Stimulated activated CD4-positive, alpha-beta T cell treated with anti-CD3 and anti-CD28 coated beads, Interleukin-15, amount 100 ng/mL, for 1 hour (primary cell): Measurements from ENCODE around the gene AGPAT1.
"Not testable (repeated sequence)": the region's sequence is repeated elsewhere in the genome, so short reads cannot be mapped to it uniquely, and the experiment has no call there.

Source experiments
- DNase-seq, 2 donors: peaks; one replicate each; pipeline ENCODE4 v3.0.0-alpha.2; 2020; ENCODE audit warnings: low read depth in 1 of 2, low spot score in 1 of 2

AGPAT1 gene, protein sequence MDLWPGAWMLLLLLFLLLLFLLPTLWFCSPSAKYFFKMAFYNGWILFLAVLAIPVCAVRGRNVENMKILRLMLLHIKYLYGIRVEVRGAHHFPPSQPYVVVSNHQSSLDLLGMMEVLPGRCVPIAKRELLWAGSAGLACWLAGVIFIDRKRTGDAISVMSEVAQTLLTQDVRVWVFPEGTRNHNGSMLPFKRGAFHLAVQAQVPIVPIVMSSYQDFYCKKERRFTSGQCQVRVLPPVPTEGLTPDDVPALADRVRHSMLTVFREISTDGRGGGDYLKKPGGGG

DNA sequence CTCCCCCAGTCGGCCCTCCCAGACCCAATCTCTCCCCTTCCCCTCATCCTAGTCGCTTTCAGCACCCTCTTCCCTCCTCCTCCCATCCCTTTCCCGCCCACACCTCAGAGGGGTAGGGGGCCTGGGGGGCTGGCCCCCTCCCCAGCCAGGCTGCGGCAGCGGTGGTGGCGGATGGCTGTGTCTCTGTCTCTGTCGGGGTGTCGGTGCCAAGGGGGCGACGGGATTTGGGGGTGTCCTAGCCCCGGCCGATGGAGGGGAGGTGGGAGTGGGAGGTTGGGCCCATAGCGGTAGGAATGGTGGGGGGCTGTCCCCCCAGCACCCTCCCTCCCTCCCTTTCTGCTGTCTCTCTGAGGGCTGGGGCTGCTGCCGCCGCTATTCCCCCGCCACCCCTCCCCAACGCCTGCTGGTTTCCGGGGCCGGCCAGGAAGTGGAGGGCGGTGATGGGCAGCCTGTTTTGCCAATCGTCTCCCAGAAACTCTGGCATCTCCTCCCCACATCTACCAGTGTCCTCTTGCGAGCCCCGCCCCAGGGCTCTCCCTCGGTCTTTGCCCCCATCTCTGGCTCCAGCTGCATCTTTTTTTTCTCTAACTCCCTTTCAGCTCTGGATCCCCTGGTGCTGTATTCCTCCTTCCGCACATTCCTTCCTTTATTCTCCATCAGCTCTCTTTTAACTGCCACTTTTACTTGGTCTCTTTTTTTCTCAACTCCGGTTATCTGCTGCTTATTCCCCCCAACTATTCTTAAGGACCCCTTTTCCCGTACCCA, at the start of gene AGPAT1:
AGPAT1 (minus strand) TSS at position 374 of the 765 bp plus-strand sequence. CDS start 4,588 bp downstream, outside the sequence.
- DNase-seq, result peak; percentile 93 to 96

DNA sequence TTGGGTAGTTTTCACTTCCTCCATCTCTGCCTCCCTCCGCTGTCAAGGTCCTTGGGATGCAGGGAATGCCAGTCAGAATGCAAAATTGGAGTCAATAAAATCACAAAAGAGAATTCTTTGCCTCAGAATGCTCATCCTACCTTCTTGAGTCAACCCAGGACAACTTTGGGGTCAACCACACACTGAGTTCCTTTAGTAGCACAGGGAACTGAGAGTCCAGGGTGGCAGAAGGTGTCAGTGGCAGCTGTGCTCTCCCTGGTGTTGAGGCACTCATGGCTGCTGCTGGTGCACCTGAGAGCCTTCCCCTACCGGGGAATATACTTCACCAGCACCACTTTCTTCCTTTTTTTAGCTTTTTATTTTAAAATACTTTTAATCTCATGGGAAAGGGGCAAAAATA, 48.8 kb upstream of the AGPAT1 start:
- no peak for DNase-seq

DNA sequence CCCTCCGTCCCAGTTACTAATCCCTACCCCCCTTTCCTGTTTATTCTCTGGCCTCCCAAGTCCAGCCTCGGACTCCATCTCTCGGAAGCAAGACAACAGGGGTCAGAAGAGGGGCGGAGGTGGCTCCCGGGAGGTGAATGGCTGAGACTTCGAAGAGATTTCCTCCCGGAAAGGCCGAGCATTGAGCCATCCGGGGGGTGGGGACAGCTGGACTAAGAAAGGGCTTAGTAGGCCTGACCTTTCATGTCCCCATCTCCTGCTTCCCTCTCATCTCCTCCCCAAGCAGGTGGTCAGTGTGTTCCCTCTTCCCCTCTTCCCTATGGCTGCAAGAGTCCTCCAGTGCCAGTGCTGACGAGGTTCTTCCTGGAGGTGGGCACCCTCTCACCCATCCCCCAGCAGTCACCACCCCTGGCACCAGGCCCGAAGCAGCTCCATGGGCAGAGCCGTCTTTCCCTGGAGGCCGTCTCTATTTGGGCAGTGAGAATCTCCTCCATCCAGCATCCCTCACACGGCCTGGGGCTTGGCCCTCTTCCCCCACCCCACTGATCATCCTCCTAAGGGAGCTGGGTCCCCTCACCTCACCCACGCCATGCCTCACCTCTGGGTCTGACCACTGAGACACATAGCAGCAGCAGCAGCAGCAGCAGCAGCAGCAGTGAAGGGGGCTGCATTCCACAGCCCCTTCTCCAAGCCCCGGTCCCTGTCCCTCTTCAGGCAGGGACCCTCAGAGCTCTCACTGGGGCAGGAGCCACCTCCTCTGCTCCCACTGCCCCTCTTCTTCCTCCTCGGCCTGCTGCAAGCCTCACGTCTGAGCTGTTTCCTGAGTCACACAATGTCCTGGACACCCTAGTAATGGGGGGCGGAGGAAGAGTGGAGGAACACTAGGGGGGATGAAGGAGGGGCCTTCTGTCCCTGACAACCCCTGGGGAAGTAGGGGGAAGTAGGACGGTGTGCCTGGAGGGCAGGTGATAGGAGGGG, 47.7 kb upstream of the AGPAT1 start, which contains the start of gene NOTCH4:
NOTCH4 (minus strand) TSS at position 810 of the 978 bp plus-strand sequence; CDS start at position 671, 139 bp downstream.
- DNase-seq, result no peak

DNA sequence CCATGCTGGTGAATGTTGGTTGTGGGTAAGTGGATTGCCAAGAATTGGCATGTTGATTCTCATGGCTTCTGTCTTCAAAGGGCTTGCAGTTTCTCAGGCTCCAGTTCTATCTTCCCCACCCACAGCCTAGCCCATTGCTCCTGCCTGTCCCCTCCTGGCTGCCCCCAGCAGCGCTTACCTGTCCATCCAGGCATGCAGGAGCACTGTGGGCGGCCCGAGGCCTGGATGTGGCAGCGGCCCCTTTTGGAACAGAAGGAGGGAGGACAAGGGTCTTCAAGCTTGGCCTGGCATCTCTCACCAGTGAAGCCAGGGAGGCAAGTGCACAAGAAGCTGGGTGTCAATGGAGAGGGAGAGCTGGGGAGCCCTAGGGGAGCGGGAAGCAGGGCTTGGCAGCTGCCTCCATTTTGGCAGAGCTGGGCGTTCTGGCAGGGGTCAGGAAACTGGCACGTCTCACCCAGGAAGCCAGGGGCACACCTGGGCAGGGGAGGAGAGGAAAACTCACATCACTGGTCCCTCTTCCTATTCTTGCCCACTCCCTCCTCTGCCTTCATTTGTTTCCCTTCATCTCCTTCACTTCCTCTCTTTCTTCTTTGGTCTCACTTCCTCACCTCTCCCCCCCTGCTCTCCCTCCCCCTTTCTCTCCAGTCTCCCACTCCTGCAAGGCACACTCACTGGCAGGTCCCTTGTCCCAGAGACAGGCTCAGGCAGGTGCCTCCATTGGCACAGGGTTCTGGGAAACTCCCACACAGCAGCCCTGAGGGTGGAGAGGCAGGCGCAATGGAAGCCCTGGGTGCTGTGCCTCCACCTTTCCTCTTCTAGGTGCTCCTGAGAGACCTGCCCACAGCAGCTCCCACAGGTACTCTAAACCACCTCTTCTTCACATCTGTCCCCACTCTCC, 46.7 kb upstream of the AGPAT1 start:
- no peak for DNase-seq

DNA sequence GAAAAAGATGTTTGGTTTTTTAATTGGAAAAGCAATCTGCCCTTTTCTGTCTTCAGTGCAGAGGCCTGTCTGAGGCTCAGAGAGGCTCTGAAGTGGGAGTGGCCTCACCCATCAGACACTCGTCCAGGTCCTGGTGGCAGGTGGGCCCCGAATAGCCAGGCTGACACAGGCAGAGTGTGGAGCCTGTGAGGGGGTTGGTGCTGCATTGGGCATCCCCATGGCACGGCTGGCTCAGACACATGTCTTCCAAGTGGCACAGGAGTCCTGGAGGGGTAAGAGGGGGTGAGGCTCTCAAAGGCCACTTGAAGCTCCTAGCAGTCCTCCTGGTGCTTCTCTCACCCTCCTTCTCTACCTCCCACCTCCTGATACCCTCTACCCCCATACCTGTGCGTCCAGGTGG, 44.1 kb upstream of the AGPAT1 start:
- DNase-seq, result no peak

DNA sequence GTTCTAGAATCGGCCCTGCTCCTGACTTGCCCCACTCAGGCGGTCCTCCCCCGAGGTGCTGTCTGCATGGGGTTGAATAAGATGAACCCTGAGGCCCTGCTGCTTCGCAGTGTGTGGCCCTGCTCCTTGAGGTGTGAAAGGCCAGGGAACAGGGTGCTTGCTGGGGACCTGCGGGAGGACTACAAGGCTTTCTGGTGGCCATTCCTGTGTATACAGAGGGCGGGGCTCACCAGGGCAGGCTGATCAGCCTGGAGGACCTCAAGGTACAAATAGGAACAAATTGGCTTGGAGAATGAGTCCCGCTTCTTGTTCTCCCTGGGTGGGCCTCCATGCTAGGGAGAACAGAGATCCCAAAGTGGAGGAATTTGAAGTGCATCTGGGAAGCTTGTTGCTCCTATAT, 42.3 kb upstream of the AGPAT1 start:
- no peak for DNase-seq

DNA sequence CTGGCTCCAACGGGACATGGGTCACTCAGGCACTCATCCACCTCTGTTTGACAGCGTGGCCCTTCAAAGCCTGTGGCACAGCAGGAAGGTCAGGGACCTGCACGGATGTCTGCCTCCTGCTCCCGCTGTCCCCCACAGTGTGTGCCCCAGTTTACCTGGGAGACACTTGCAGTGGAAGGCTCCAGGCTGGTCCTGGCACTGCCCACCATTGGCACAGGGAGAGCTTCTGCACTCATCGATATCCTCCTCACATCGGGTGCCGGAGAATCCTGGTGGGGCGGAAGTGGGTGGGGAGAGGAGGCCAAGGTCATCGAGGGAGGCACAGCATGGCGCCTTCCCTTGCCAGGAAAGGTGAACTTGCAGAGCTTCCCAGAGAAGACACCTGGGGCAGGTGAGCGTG, 41.1 kb upstream of the AGPAT1 start:
- DNase-seq, result no peak

DNA sequence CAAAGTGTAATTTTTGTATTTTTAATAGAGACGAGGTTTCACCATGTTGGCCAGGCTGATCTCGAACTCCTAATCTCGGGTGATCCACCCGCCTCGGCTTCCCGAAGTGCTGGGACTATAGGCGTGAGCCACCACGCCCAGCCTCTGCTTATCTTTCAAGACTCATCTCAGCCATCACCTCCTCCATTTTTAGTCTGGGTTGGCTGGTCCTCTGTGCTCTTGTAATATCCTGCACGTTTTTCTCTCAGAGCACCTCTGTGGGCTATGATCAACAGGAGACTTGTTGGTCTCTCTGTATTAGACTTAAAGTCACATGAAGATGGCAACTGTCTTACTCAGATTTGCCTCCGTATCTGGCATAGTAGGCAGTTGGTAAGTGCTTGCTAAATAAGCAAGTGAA, 40.4 kb upstream of the AGPAT1 start:
- DNase-seq, result no peak

DNA sequence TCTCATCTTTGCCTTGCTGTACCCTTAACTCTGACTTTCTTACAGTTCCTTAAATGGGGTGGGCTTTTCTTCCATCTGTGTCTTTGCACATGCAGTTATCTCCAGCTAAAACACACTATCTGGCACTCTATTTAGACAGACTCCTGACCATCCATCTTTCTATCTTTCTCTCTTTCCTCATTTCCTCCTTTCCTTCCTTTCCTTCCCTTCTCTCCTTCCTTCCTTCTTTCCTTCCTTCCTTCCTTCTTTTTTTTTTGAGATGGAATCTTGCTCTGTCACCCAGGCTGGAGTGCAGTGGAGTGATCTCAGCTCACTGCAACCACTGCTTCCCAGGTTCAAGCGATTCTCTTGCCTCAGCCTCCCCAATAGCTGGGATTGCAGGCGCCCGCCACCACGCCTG, 39.7 kb upstream of the AGPAT1 start:
- DNase-seq, result no peak

DNA sequence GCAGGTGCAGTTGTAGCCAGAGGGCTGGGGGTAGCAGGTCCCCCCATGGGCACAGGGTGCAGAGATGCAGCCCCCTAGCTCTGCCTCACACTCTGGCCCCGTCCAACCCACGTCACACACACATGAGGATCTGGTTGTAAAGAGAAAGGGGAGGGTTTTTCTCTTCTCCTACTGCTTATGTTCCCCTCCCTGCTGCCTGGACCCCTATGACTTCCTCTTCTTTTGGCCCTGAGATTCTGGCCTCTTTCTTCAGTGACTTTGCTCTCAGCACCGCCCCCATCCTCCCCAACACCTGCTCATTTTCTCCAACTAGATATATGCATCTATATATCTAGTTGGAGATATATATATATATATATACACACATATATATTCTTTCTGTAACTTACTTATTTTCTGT, 38.2 kb upstream of the AGPAT1 start:
- DNase-seq, result no peak

DNA sequence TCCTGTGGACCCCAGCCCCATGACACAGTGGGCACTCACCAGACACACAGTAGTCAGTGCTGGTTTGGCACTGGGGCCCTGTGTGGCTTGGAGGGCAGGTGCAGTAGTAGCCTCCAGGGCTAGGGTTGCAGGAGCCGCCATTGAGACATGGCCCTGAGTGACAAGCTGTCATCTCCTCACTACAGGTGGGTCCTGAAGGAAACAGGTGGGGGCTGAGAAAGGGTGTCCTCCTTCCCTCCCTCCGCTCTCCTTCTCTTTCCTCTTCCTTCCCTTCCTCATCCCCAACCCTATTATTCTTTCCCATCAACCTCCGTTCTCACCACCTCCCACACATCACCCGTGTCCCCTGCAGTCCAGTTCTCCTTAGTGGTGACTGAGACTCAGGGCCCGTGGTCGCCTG, 37.8 kb upstream of the AGPAT1 start:
- no peak for DNase-seq

DNA sequence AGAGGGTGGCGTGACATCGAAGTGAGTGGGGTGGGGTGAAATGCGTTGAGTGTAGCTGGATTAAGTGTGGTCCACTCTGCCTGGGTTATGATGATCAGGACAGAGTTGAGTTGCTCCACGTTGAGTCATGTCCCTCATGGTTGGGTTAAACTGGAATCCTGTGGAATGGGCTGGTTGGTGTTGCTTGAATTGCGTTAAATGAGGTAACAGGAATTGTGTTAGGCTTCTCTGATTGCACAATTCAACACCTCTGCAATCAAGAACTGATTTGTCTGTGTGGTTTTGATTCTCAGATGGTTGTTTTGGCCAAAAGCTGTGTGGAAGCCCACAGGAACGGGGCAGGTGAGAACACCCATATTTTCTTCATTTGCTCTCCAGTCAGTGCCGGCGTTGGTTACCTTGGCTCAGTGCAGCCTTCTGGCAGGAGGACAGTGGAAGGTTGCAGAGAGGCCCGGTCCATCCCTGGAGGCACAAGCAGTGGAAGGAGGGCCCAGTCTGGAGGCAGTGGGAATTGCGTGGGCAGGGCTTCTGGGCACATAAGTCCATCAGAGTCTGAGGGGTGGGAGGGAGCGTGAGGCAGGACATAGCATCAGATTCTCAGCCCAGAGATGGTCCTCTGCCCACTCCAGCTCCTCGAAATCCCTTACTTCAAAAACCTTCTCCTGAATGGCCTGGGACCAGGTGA, 36.3 kb upstream of the AGPAT1 start:
- DNase-seq, result no peak

DNA sequence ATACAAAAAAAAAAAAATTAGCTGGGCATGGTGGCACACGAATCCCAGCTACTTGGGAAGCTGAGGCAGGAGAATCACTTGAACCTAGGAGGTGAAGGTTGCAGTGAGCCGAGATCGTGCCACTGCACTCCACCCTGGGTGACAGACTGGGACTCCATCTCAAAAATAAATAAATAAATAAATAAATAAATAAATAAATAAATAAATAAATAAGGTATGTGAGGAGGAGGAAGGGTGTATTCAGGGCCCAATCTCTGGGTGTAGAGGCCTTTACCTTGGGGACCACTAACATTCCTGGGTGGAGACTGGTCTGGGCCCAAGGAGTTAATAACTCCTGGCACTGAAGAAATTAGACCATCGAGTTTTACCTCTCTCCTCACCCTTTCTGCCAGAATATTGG, 35.5 kb upstream of the AGPAT1 start:
- not testable (repeated sequence) for DNase-seq

DNA sequence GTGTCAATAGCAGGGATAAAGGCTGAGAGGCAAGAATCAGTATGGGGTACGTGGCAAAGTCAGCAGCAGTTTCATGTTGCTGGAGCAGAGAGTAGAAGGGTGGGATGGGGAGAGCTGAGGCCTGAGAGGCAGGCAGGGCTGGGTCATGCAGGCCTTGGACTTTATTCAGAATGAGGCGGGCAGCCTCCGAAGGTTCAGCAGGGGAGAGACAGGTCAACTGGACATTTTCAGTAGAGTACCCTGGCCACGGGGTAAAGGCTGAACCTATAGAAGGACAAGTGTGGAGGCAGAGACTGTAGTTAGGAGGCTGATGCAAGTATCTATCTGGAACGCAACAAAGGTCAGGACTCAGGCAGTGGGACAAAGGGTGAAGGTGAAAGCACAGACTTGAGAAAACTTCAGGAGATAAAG, 34.3 kb upstream of the AGPAT1 start:
- no peak for DNase-seq

DNA sequence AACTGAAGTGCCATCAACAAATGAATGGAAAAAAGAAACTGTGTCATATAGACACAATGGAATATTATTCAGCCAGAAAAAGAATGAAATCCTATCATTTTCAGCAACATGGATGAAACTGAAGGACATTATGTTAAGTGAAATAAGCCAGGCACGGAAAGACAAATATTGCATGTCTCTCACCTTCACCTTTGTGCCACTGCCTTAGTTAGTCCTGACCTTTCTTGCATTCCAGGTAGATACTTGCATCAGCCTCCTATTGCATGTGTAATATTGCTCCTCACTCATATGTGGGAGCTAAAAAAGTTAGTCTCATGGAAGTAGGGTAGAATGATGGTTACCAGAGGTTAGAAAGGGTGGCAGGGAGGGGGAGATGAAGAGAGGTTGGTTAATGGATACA, 33.1 kb upstream of the AGPAT1 start:
- DNase-seq, result no peak

DNA sequence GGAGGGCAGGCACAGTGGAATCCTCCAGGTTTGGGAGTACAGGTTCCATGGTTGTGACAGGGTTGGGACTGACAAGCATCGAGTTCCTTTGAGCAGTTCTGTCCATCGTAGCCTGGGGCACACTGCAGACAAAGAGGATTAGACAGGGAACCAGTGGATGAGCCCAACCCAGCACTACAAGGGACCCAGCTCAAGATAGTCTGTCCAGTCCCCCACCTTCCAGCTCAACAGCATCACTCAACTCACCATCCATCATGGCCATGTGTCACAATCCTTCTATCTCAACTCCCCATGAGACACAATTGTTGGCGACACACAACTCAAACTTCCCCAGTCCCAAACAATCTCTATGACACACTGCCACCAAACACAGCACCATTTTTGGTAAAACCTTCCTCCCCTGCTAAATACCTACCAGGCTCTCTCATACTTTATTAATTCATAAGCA, 28.4 kb upstream of the AGPAT1 start:
- no peak for DNase-seq

DNA sequence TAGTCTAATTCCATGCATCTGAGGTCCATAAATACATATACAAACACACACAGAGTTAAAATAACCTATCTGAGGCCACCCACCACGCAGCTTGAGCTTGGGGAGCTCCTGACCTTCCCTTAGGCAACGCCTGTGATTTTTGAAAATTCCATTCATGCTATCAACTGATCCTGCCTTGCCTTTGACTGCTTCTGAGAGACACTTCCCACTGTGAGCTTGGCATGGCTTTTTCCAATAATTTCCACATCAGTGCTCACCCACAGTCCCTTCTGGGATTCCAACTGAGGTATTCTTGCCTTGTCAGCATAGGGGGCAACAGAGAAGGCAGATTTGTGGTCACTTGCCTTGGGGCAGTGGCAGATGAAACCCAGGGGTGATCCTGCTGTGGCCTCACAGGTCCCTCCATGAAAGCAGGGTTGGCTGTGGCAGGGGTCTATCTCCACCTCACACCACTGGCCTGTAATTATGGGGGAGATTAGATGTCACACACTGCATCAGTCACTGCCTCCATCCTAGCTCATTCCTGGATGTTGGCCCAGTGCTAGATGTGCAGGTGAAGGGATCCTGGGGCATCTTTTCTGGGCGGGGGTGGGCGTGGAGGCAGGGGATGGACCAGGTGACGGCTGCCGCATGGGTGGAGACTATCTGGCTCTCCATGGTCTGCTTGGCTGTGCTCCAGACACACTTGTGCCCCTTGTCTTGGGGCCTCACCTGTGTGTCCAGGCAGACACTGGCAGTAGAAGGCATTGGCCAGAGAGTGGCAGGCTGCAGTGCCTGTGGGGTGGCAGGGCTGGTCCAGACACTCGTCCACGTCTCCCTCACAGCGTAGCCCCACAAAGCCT, 27.8 kb upstream of the AGPAT1 start:
- no peak for DNase-seq

DNA sequence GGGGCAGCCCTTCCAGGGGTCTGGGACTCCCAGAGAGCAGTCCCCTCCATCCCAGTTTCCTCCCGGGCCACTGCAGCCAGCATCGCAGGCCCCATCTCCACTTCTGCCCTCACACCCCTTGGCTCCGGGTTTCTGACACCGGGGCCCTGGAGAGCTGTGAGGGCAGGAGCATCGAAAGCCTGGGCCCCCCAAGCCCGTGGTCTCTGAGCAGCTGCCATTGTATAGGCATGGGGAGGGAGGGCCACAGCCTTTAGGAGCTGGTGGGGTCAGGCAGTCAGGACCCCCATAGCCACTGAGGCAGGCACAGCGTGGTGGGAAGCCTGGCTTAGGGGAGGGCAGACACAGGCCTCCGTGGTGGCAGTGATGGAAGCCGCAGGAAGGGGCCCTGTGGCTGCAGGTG, 26.3 kb upstream of the AGPAT1 start:
- DNase-seq, result no peak
